K562 (cell line): Measurements from ENCODE around the gene PDE11A. TPM values are rescaled to one million over a fixed set of nuclear protein-coding genes. Genes with fewer than 3 reads are reported as not detected.

Experiments
- CGGBP1 ChIP-seq: fragments of 250-450 bp; sonication (Bioruptor Pico); IDR thresholded peaks from 2 replicates; pipeline ENCODE4 v1.9.0; 2021; ENCODE audit warnings: mild to moderate bottlenecking
- ZNF512 ChIP-seq: IDR thresholded peaks from 2 replicates; pipeline ENCODE4 v1.6.1; 2016; ENCODE audit warnings: missing genetic modification characterization, missing compliant biosample characterization
- ZNF609 ChIP-seq: sonication (generic); formaldehyde crosslinking; IDR thresholded peaks from 2 replicates; pipeline ENCODE4 v1.8.1; 2023; ENCODE audit warnings: missing genetic modification reagents, mild to moderate bottlenecking, borderline replicate concordance
- polyA plus RNA-seq, 8 experiments: library from polyadenylated mRNA; depleted of rRNA in 4 of 8; stranded (reverse) in 5 of 8; unstranded in 3 of 8; fragments of >200 nt; fragmentation: Nextera tagmentation in 2 of 8; fragmentation: Illumina TruSeq in 1 of 8; extraction: Ambion mirVana in 2 of 8; extraction: Trizol in 1 of 8; gene quantifications; 2 replicates each; pipeline versions ENCODE4 v1.2.1 to v1.2.3, GENCODE V29; 2011 to 2014; ENCODE audit warnings: inconsistent platforms in 1 of 8, missing spikeins in 1 of 8
- total RNA-seq, 7 experiments: library from RNA; depleted of rRNA in 6 of 7; stranded (reverse); fragments of >200 nt in 6 of 7; fragmentation: Illumina TruSeq in 2 of 7; extraction: Trizol in 2 of 7; gene quantifications; 2 replicates each; pipeline versions ENCODE4 v1.2.1 to v1.2.3, GENCODE V29; 2011 to 2021; ENCODE audit warnings: low replicate concordance in 1 of 7

PDE11A gene
- total and polyA plus RNA-seq, 9 of the 15 experiments (the other 6 are each of a cell fraction or from before 2014, with no cell fraction given): 3.2 to 22.1 (median 5.7) TPM

GRCh38 chr2:178119179-178119922, 46.8 kb upstream of the PDE11A start (continued):
- TF ChIP-seq ZNF609 (CRISPR knock-in tag) (no peak), CGGBP1 (CRISPR knock-in tag) (no peak), ZNF512 (tag) (no peak)
